Muscle of back (tissue), 11 donors: ENCODE data around the gene SEMA3D. TPM values are rescaled to one million over a fixed set of nuclear protein-coding genes. Genes with fewer than 3 reads are reported as not detected.

Source experiments
- DNase-seq, 3 donors: peaks; one replicate each; pipeline versions ENCODE4 v3.0.0 to v3.0.0-alpha.2; 2013
- polyA plus RNA-seq, 10 donors: library from polyadenylated mRNA; unstranded; fragments of 120-200 nt; gene quantifications; one replicate each; pipeline ENCODE4 v1.2.1, GENCODE V29; 2013; ENCODE audit not compliant: insufficient read length in 10 of 10

The SEMA3D gene
- polyA plus RNA-seq, 10 donors, result 8.5 to 55.5 (median 12.4) TPM

DNA sequence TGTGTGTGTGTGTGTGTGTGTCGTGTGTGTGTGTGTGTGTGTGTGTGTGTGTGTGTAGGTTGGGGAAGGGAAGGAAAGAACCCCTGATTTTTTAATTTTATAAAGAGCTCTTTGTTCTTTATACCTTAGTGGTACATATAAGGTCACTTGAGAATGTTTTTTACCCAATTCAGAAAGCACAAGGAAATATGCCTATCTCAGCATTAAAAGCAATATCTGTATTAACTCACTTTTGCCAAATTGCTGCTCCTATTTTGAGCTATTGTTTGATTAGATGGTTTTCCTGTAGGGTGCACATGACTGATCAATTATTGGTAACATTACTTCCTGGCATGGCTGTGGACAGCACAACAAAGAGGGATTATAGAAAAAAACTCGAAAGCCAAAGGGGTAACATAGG, 60.5 kb downstream of the SEMA3D start:
- no peak for DNase-seq

GRCh38 chr7:85125651-85126131, 61.2 kb downstream of the SEMA3D start:
- peak in 2 of 3 donors; percentile 61 to 67 for DNase-seq

- no peak for DNase-seq
Measured at GRCh38 chr7:85125176-85125575, 61.7 kb downstream of the SEMA3D start.

DNA sequence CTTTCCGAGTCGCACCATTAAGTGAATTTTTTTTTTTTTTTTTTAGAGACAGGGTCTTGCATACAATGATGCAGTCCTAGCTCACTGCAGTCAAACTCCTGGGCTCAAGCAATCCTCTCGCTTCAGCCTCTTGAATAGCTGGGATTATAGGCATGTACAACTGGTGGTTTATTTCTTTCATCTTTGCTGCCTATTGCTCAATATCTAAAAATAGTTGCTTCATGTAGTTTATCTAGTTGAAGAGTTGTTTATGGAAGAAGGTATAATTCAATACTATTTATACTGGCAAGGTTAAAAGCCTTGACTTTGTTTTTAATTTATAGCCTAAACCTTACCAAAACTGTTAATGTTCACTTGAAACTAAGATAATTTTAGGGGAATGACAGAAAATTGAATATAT, 66.9 kb downstream of the SEMA3D start:
- DNase-seq, result no peak

DNA sequence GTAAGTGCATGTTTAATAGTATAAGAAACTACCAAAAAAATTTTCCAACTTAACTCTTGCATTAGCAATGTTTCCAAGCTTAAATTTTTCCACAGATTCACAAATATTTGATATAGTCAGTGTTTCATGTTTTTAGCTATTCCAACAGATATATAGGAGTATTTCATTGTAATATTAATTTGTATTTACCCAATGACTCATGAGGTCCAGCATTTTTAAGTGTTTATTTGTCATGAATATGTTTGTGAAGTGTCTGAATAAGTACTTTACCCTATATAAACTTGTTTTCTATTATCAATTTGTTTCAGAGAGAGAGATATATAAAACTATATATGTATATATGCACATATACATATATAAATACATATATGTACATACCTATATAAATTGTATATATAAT, 71.0 kb downstream of the SEMA3D start:
- DNase-seq, result no peak

- DNase-seq, result no peak
Measured at GRCh38 chr7:85115006-85115405, 71.8 kb downstream of the SEMA3D start.

DNA sequence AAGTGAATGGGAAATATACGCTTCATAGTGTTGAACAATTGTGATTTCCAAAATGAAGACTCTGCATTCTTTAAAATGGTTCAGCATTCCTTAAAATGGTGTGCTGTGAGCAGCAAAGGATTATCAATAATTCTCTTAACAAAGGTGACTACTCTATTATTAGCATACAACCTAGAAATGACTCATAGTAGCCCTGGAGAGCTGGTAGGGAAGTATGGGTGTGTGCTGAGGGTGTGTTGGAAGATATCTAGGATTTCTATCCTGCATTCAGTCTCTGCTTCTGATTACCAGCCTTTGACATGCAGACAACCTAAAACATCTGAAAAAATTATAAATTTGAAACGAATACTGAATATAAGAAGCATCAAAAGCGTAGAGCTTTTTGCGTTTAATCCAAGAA, 72.5 kb downstream of the SEMA3D start:
- no peak for DNase-seq

DNA sequence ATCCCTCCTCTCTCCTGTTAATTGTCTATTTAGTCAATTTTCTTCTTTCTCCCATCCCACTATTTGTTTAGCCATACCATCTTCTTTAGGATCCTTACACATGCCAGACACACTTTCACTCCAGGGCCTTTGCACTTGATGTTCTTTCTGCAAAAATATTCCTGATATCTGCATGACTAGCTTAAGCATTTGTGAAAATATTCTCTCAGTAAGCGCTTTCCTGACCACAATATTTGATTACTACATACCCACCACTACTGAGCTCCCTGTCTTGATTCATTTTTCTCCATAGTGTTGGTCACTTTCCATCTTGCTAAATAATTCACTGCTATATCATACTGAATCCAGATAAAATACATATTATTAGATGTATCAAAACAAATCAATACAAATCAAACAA, 75.1 kb downstream of the SEMA3D start:
- no peak for DNase-seq

DNA sequence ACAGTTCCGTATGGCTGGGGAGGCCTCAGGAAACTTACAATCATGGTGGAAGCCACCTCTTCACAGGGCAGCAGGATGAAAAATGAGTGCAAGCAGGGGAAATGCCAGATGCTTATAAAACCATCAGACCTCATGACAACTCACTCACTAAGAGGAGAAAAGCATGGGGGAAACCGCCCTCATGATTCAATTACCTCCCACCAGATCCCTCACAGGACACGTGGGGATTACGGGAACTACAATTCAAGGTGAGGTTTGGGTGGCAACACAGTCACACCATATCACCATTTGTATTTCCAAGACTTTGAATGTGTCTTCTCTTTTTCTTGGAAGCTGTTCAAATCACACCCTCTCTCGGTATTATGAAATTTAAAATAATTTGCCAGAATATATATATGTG, 80.1 kb downstream of the SEMA3D start:
- DNase-seq, result no peak

DNA sequence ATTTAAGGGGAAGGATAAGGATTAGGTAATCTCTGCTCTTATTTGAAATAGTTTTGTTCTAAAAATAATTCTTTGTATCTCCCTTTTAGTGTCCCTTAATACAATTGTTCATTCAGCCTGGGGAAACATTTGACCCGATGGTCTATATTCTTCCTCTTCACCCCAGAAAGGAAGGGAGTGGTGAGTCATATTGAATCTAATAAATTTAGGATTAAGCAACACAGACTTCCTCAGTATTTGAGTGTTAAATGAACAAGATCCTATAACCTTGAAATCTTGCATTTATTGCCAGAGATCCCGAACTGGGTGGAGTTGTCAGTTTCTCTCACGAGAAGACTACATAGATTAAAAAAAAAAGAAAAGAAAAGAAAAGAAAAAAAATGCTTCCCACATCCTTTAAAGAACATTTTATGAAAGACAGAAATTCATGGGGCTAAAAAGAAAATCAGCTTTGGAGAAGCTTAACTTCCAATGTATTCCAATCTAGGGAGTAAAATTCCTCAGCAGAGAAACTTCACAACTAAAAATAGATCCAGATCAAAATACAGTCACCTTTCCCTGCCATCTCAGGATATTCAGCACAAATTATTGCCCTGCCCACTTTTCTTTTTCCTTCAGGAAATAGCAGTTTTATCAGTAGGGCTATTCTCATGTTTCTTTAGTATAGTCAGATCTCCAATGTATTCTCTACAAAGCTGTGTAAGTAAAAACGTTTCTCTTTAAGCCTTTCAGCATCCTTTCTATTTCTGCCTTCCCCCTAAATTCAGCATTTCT, 82.2 kb downstream of the SEMA3D start:
- peak in 1 of 3 donors; percentile 26 for DNase-seq

DNA sequence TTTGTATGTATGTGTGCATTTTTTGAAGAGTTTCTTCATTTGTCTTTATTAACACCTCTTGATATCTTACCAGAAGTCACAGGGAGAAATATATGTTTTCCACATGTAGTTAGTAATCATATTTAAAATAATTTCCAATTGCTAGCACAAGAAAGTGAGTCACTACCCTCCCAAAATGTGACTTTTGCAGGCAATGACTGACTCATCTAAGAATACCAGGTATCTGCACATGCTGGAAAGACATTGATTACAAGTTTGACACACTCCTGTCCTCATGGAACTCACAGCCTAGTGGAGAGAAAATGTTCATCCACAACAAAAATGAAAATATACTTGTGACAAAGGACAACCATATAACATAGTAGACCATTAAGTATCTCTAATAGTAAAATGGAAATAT, 82.9 kb downstream of the SEMA3D start:
- no peak for DNase-seq

DNA sequence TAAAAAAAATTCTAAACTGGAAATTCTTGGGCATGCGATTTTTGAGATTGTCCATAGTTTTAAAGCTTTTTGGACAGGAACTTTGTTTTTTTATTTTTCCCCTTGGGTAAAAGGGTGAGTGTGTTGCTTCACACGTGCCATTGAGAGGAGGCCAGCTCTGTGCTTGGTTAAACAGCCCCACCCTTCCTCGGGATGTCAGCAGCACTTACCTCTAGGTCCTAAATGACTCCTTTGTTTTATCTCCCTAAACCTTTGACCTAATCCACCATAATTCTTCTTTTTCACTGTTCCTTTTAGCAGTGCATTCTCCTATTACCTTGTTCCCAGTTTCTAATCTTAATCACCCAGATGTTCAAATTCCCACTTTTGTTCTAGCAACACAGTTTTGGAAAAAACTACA, 83.5 kb downstream of the SEMA3D start:
- DNase-seq, result peak in 1 of 3 donors; percentile 17

DNA sequence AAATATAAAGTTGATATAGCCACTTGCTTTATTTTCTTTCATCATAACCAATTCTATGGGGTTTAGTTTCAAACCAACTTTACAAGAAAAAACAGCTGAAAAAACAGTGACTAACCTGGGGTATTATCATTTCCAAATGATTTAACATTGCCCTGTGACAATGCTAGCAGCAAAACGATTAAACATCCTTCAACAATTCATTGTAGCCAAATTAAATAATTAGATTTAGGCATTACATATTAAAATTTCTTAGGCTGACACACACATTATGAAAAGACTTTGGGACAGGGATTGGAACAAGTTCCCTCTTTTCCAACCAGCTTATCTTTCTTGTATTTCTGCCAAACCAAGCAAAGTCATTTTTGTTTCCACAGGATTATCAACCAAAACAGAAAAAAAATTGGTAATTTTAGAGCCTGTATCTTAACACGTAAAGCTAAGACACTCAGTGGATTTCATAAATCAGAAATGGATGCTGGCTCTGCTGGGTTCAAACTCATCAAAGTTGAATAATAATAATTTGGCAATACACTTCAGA, 84.0 kb downstream of the SEMA3D start:
- peak in 2 of 3 donors; percentile 15 to 29 for DNase-seq

DNA sequence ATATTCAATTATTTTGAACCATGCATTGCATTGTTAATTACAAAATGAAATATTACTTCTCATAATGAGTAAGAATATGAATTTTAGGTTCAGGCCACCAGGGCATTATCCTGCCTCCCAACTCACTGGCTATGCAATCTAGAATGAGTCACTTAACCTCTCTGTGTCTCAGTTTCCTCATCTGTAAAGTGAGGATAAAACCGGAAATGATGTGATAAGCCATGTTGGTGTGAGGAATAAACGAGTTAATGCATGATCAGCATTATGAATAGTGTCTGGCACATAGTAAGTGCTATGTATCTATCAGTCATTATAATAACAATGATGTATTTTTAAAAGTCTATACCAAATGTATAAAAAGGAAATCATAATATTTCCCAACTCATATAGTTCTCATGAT, 85.5 kb downstream of the SEMA3D start:
- no peak for DNase-seq

GRCh38 chr7:85097844-85098243, 89.0 kb downstream of the SEMA3D start:
- no peak for DNase-seq

DNA sequence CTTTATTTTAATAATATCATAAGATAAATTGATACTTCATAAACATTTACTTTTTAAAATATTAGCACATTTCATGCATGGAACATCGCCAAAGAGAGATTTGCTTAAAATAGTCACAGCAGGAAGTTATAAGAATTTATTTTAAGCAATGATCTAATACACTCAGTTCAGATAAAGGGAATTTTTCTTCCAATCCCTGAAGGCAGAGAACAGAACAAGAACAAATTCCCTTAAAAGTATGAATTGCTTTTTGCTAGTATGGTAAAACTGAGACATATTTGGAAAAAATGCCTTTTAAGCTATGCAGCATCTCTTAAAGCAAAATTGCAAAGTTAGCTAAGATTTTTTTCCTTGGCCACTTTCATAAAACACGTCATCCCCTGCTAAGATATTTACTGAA, 91.0 kb downstream of the SEMA3D start:
- peak; percentile 41 to 74 (median 58) for DNase-seq

- peak in 2 of 3 donors; percentile 30 to 51 for DNase-seq
Measured at GRCh38 chr7:85095366-85095765, 91.5 kb downstream of the SEMA3D start.

DNA sequence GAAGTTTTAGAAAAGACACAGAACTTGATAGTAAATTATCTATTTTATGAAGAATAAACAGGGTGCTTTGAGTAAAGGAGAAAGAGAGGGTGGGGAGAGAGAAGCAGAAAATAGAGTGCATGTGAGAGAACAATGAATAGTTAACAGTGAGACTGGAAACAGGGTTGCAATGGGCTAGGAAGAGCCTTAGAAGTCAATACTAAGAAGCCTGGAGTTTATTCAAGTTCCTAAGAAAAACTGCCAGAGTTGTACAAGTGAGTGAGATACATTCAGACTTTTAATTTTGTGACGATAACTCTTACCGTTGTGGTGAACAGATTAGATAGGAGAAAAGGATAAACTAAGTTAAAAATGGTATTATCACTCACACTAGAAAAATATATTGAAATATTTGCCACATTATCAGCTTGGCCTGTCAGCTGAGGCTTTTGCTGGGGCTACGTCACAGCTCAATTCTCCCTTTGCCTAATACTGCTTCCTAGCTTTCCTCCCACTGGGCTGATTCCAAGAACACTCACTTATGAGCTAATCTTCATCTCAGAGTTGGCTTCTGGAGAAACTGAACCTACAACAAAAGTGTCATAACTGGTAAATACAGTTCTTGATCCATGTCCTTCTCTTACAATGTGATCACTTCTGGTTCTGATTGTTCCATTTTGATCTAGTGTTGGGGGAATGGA, 92.7 kb downstream of the SEMA3D start:
- DNase-seq, result peak in 2 of 3 donors; percentile 73 to 84

- DNase-seq, result no peak
Measured at GRCh38 chr7:85091565-85091928, 95.3 kb downstream of the SEMA3D start.

DNA sequence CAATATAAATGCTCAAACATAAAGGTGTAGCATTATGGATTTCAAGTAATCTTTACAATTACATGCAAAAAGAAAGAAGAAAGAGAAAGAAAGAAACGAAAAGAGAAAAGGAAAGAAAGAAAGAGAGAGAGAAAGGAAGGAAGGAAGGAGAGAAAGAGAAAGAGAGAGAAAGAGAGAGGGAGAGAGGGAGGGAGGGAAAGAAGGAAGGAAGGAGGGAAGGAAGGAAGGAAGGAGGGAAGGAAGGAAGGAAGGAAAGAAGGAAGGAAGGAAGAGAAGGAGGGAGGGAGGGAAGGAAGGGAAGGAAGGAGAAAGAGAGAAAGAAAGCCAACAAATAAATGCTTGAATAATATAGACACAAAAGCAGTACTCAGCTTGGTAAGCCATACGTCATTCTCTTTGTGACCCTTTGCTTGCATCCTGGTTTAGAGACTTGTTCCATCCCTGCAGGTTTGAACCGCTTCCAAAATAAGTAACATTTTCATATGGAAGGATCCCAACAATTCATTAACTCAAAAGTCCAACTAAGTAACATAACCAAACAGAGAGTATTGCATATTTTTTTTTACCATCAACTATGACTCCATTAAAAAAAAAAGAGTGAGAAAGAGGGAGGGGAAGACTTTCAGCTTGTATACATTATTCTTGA, 95.8 kb downstream of the SEMA3D start:
- no peak for DNase-seq

DNA sequence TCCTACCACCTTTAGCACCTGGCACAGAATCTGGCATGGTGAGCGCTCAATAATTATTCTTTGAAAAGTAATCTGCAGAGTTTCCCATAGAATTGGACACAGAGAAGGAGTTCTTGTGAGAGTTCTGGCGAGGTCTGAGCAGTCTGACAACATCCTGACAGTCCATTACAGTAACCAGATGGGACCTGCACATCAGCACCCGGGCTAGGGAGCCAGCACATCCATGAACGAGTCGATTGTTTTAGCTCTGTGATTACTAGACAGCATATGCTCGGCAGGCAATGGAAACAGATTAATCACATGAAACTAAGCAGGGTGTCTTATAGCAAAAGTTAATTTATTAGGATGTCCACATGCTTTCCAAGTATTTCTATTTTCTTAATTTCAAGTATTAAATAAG, 96.7 kb downstream of the SEMA3D start:
- no peak for DNase-seq

DNA sequence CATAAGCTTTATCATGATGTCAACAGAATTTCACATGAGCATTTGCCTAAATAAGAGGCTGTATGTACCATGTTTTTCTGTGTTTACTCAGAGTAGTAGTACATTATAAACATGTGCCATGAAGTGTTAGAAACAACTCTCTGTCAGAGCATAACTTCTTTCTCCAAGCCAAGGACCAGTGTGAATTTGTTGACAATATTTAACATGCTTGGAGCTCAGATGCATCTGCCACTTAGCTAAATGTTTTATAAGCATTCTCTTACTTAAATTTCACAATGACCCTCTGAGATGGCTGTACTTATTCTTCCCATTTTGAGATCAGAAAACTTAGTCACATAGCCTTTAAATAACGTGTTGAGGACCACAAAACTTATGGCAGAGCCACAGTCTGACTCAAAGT, 105.0 kb downstream of the SEMA3D start:
- DNase-seq, result no peak

DNA sequence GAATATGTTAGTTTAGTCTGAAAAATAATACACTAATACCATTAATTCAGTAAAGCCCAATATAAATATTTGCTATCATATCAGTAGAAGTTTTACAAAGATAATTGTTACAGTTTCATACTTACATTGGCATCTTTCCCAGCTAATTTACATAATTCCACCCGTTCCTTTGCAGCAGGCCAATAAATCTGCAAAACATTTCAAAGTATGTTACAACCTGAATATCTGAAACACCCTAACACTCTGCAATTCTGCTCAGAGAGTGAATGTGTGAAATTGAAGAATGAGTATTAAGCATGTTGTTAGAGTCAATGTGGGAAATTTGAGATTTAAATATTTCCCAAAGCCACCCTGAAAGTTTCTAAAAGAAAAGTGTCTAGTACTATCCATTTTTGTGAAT, 105.5 kb downstream of the SEMA3D start:
- no peak for DNase-seq
